Psoas muscle (tissue), 8 donors: ENCODE data around the gene TAOK3. TPM values are rescaled to one million over a fixed set of nuclear protein-coding genes. Genes with fewer than 3 reads are reported as not detected.

Source experiments
- ATAC-seq, 4 donors: fragments of 200-7000 bp; cut with Tn5 transposase; one replicate each; pipeline ENCODE4 v1.9.1; 2020; ENCODE audit warnings: moderate library complexity in 3 of 4, mild to moderate bottlenecking in 2 of 4
- DNase-seq, 2 donors: peaks; one replicate each; pipeline ENCODE4 v3.0.0-alpha.2; 2020
- H3K27ac ChIP-seq: fragments of 200-600 bp; one replicate; pipeline ENCODE4 v1.8.0; 2022
- H3K27me3 ChIP-seq, 3 donors: fragments of 200-600 bp in 1 of 3; one replicate each; pipeline versions ENCODE4 v1.6.1 to v1.8.0; 2013 to 2022; ENCODE audit warnings: low read length in 2 of 3, mild to moderate bottlenecking in 2 of 3, moderate library complexity in 1 of 3; ENCODE audit not compliant: insufficient read depth in 3 of 3
- H3K36me3 ChIP-seq, 2 donors: fragments of 200-600 bp in 1 of 2; one replicate each; pipeline versions ENCODE4 v1.6.1 to v1.8.0; 2013 to 2022; ENCODE audit warnings: low read depth in 1 of 2, mild to moderate bottlenecking in 1 of 2, moderate library complexity in 1 of 2; ENCODE audit not compliant: insufficient read depth in 1 of 2
- H3K4me1 ChIP-seq: fragments of 200-600 bp; one replicate; pipeline ENCODE4 v1.8.0; 2022
- H3K4me3 ChIP-seq: fragments of 200-600 bp; one replicate; pipeline ENCODE4 v1.8.0; 2022; ENCODE audit warnings: mild to moderate bottlenecking
- H3K9me3 ChIP-seq: fragments of 200-600 bp; one replicate; pipeline ENCODE4 v1.8.0; 2022
- CTCF ChIP-seq: fragments of 200-600 bp; IDR thresholded peaks from one replicate; pipeline ENCODE4 v1.8.0; 2022; ENCODE audit warnings: antibody characterized with exemption
- WGBS, 3 donors: extraction: QIAGEN DNeasy Blood & Tissue Kit; methylation state at CpG; one replicate each; pipeline versions ENCODE4 v1.1.6 to v1.1.7; 2013; 5-methylcytosine and 5-hydroxymethylcytosine counted together
- intact Hi-C, 2 donors: fragments of 100-400 bp; cut with DNase I; formaldehyde crosslinking; loops; one replicate each; pipeline versions ENCODE4 v1.11.0 to v1.14.2; 2022
- polyA plus RNA-seq, 3 donors: library from polyadenylated mRNA; stranded (reverse); fragments of 200-250 nt; gene quantifications; one replicate each; pipeline ENCODE4 v1.2.3, GENCODE V29; 2013
- total RNA-seq, 4 donors: library from RNA; stranded (reverse); fragmentation: NEBNext Ultra II Directional in 2 of 4; extraction: Animal tissue kit (Norgen Biotek cat#: 25700) in 2 of 4; gene quantifications; one replicate each; pipeline versions ENCODE4 v1.2.1 to v1.2.4, GENCODE V29; 2021 to 2023
- donor health status: healthy with polysubstance abuse.
- donor health status: DM: no; HTN: no; CAD: no; lungs with moderate emphysema.
- donor health status: Bipolar disorder and iron deficiency.
- donor health status: healthy.
- donor health status: DM: yes; HTN: yes; CAD: no.
- donor health status: DM: no; HTN: no; CAD: no.
- donor health status: DM: no; HTN: no; CAD: no.
- donor health status: DM: yes; HTN: yes; CAD: no.

Gene TAOK3
- total and polyA plus RNA-seq, 7 donors: 6.5 to 22.2 (median 18.2) TPM

GRCh38 chr12:118325081-118325480, 47.6 kb downstream of the TAOK3 start:
- no peak for TF ChIP-seq CTCF
- no peak for DNase-seq
- no peak for ATAC-seq
- Histone ChIP-seq H3K27me3 (no peaks in the 10 kb centered on the region), H3K9me3 (no peaks in the 10 kb centered on the region), H3K4me3 (no peak overlapping the region), H3K27ac (no peak overlapping the region), H3K36me3 (no peaks in the 10 kb centered on the region), H3K4me1 (peaks cover 11% of the 10 kb centered on the region)
- 88 to 91% (median 90%) methylated on average over 2 of the region's 2 CpGs for WGBS, 3 donors
- intact Hi-C loops: loop anchor here in 1 of 2 donors (5.0 kb wide), 1 partner anchor 37 kb away; no protein-coding TSS in a partner anchor

- no peak overlapping the region for H3K27ac ChIP-seq
- DNase-seq (no peak), ATAC-seq (no peak)
- H3K36me3 ChIP-seq: no peaks in the 10 kb centered on the region
- 86 to 92% (median 86%) methylated on average over 3 of the region's 3 CpGs for WGBS, 3 donors
- no peak for TF ChIP-seq CTCF
- H3K4me1 ChIP-seq: peaks cover 7% of the 10 kb centered on the region
- no peaks in the 10 kb centered on the region for H3K9me3 ChIP-seq
- H3K27me3 ChIP-seq: no peaks in the 10 kb centered on the region
- intact Hi-C loops: no loop called here
- H3K4me3 ChIP-seq: no peak overlapping the region
These were observed 53.1 kb downstream of the TAOK3 start for GRCh38 chr12:118319627-118320026.

GRCh38 chr12:118318744-118319143, 54.0 kb downstream of the TAOK3 start:
- Histone ChIP-seq H3K27ac (no peak overlapping the region), H3K36me3 (no peaks in the 10 kb centered on the region), H3K4me1 (peaks cover 7% of the 10 kb centered on the region), H3K27me3 (no peaks in the 10 kb centered on the region), H3K9me3 (no peaks in the 10 kb centered on the region), H3K4me3 (no peak overlapping the region)
- whole genome bisulfite sequencing, 3 donors: 94 to 100% (median 96%) methylated on average over 1 of the region's 1 CpG
- intact Hi-C loops: no loop called here
- ATAC-seq (no peak), DNase-seq (no peak)
- TF ChIP-seq CTCF: no peak

- no peak for TF ChIP-seq CTCF
- no peaks in the 10 kb centered on the region for H3K36me3 ChIP-seq
- ATAC-seq (no peak), DNase-seq (no peak)
- H3K27ac ChIP-seq: no peak overlapping the region
- intact Hi-C loops: no loop called here
- no peaks in the 10 kb centered on the region for H3K27me3 ChIP-seq
- WGBS, 3 donors: 98 to 100% (median 100%) methylated on average over 1 of the region's 1 CpG
- no peaks in the 10 kb centered on the region for H3K9me3 ChIP-seq
- peaks cover 7% of the 10 kb centered on the region for H3K4me1 ChIP-seq
- H3K4me3 ChIP-seq: no peak overlapping the region
These were observed 55.0 kb downstream of the TAOK3 start for GRCh38 chr12:118317729-118318128.

- peaks cover 15% of the 10 kb centered on the region for H3K4me1 ChIP-seq
- TF ChIP-seq CTCF: no peak
- no peaks in the 10 kb centered on the region for H3K27me3 ChIP-seq
- no peak overlapping the region for H3K27ac ChIP-seq
- intact Hi-C loops: no loop called here
- no peaks in the 10 kb centered on the region for H3K36me3 ChIP-seq
- H3K4me3 ChIP-seq: no peak overlapping the region
- ATAC-seq (no peak), DNase-seq (no peak)
- no peaks in the 10 kb centered on the region for H3K9me3 ChIP-seq
These were observed 56.9 kb downstream of the TAOK3 start for GRCh38 chr12:118315821-118316220.
